VCaP (cell line): ENCODE data around the gene SLC13A2.

Experiments
- H3K27ac ChIP-seq: fragments of 450-650 bp; 2 replicates; pipeline ENCODE4 v1.5.1; 2017
- TF ChIP-seq, protein P1 (sequence below): fragments of 450-650 bp; conservative IDR thresholded peaks from 2 replicates; pipeline ENCODE4 v1.5.1; 2017; ENCODE audit warnings: mild to moderate bottlenecking, moderate library complexity

SLC13A2 gene

DNA sequence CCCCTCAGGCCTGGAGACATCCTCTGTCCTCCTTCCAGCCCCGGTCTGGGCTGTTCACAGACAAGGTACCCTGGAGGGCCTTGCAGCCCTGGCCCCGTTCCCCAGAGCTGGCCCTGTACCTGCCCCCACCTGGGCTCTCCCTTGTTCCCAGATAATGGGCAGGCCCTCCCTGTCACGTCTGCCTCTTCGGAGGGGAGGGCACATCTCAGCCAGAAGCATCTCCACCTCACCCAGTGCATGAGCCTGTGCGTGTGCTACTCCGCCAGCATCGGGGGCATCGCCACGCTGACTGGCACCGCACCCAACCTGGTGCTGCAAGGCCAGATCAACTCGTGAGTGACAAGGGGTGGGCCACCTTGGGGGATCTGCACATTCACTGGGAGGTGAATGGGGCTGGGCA is 17.8 kb downstream of the SLC13A2 start:
- H3K27ac ChIP-seq: no peak overlapping the region
- TF ChIP-seq, protein P1, sequence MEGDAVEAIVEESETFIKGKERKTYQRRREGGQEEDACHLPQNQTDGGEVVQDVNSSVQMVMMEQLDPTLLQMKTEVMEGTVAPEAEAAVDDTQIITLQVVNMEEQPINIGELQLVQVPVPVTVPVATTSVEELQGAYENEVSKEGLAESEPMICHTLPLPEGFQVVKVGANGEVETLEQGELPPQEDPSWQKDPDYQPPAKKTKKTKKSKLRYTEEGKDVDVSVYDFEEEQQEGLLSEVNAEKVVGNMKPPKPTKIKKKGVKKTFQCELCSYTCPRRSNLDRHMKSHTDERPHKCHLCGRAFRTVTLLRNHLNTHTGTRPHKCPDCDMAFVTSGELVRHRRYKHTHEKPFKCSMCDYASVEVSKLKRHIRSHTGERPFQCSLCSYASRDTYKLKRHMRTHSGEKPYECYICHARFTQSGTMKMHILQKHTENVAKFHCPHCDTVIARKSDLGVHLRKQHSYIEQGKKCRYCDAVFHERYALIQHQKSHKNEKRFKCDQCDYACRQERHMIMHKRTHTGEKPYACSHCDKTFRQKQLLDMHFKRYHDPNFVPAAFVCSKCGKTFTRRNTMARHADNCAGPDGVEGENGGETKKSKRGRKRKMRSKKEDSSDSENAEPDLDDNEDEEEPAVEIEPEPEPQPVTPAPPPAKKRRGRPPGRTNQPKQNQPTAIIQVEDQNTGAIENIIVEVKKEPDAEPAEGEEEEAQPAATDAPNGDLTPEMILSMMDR: no peak

DNA sequence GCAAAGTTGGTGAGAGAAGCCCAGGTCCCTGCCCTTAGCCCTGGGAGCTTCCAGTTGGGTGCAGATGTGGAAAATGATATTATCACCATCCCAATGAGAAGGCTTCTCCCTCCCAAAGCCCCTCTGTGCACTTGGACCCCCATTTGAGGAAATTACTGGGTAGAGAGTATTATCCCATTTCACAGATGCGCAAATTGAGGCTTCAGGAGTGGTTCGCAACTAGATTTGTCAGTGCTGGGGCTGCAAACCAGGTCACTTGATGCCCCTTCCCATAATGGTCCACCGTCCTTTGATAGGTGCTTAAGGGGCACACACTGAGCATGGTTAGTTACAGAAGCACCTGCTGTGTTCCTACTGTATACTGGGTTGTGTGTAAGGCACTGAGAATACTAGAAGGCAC is 18.4 kb downstream of the SLC13A2 start:
- TF ChIP-seq, protein P1: no peak
- no peak overlapping the region for H3K27ac ChIP-seq

DNA sequence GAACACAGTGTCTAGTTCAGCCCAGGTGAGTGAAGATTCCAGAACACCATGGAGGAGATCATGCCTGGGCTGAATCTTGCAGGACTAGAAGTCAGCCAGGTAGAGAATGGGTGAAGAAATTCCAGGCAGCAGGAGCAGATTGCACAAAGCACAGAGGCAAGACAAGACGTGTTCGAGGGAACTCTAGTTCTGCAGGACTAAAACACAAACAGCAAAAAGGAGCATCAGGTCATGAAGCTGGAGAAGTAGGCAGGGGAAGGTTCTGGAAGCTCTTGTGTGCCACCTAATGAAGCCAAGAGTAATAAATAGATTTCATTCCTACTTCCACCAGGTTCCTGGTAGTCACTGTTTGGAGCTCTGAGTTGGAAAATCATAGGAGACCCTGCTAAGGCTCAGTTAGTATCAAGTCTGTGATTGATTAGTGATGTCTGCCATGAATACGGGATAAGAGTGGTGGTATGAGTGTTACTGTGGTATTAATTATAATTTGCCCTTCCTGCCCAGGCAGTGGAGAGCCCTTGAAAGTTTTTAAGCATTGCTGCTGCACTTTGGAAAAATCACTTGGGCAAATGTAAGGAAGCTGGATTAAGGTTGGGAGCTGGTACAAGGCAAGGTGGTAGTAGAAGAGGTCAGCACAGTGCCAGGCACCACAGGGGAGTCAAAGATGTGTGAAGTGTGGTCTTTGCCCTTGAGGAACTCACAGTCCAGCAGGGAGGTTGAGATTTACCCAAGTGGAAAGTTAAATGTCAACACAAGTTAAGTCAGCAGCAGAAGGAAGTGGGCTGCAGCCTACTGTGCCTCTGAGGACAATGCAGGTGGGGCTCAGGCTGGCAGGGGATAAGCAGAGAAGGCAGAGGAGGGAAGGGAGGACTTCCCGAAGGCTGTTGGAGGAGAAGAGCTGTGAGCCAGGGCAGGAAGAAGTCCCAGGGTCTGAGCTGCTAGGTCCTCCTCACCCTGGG is 19.2 kb downstream of the SLC13A2 start:
- TF ChIP-seq, protein P1: peak; percentile 40; the same call in 1 of the 2 replicates
- no peak overlapping the region for H3K27ac ChIP-seq

DNA sequence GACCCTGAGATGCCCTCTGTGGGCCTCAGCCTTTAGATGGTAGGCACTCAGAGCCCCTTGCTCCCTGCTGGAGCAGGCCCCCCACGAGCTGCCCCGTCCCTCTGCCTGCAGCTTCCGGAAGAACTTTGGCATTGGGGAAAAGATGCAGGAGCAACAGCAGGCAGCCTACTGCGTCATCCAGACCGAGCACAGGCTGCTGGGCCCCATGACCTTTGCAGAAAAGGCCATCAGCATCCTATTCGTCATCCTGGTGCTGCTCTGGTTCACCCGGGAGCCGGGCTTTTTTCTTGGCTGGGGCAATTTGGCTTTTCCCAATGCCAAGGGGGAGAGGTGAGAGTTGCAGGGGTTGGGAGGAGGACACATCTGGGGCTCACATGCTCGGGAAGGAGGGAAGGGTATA is 20.0 kb downstream of the SLC13A2 start:
- TF ChIP-seq, protein P1: no peak
- H3K27ac ChIP-seq: no peak overlapping the region

DNA sequence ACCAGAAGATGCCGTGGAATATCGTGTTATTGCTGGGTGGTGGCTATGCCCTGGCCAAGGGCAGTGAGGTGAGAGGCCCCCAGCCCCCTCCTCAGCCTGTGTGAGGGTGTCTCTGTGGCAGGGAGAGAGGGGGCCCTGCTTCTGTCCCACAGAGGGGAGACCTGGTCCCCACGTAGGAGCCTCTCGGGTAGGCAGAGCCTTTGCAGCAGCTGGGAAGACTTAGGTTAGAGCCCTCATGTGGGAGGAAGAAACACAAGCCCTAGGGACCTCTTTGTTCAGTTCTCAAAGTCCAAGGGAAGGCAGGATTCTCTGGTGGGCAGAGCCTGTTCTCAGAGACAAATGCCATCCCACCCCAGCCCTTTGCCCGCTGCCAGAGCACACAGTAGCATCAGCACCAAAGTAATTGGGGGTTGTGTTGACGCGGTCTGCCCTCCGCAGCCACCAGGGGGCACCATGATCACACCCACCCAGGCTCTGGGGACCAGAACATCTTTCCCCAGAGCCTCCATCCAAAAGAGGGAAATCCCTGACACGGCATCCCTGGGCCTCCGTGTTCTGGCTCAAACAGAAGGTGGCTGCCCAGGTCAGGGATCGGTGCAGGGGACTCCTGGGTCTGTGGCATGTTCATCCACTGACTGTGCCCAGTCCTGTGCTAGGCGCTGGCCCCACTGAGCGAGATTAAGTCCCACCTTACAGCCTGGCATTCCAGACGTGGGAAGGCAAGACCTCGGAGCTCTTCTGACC is 21.2 kb downstream of the SLC13A2 start:
- peak overlapping the region; percentile 98; the same call in 1 of the 2 replicates for H3K27ac ChIP-seq
- TF ChIP-seq, protein P1: peak; percentile 99

DNA sequence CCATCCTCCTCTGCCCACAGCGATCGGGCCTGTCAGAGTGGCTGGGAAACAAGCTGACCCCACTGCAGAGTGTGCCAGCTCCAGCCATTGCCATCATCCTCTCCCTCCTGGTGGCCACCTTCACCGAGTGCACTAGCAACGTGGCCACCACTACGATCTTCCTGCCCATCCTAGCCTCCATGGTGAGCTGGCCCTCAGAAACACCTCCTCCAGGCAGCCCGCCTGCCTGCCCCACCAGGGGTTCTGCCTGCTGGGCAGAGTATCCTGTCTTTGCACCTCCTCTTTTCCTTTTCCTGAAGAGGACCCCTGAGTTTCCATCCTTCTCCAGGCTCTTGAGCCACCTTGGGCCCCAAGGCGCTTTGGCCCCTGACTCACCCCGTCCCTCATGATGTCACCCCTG is 22.2 kb downstream of the SLC13A2 start:
- TF ChIP-seq, protein P1: no peak
- peak overlapping the region; percentile 98 for H3K27ac ChIP-seq

- H3K27ac ChIP-seq: peak overlapping the region; percentile 98
- TF ChIP-seq, protein P1: no peak
Measured at GRCh38 chr17:28497931-28498330, 24.5 kb downstream of the SLC13A2 start.
